Stimulated activated CD4-positive, alpha-beta T cell treated with anti-CD3 and anti-CD28 coated beads, Interleukin-15, amount 100 ng/mL, for 48 hours (primary cell): ENCODE measurements around the gene RIC8A.
A peak's percentile ranks its signal among the peaks of the same experiment; 100 is the strongest.
"Not testable (repeated sequence)": the region's sequence is repeated elsewhere in the genome, so short reads cannot be mapped to it uniquely, and the experiment has no call there.

ENCODE experiments used
- DNase-seq, 2 donors: peaks; one replicate each; pipeline ENCODE4 v3.0.0-alpha.2; 2020; ENCODE audit warnings: low read depth in 2 of 2

RIC8A gene

DNA sequence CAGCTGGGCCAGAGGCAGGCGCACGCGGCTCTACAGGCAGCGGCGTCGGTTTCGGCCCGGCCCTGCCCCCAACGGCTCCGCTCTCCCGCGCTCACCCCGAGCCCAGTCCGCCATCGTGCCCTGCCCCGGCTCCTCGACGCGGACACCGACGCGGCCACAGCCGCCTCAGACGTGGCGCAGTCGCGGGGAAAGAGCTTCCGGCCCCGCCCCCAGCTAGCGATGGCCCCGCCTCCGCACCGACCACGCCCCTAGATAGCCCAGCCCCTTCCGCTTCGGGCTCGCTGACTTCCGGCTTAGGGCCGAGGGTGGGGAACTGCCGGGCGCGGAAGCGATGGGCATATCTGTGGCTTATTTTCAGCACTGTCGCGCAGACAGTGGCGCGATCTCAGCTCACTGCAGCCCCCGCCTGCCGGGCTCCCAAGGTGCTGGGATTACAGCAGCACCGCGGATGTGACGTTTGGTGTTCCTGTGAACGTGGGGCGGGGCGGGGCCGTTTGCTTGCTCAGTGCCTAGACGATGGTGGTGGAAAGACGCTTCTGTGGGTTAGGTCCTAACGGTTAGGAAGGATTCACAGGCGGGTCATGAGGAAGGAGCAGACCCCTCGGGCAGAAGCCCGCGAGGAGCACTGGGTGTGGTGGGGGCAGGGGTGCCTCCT is at the start of gene RIC8A, which contains the start of gene BET1L:
TSS of gene RIC8A (plus strand) at position 501 of the 655 bp plus-strand sequence. CDS start 1,147 bp downstream, outside the sequence.
TSS of gene BET1L (minus strand) at position 192 of the 655 bp plus-strand sequence. CDS start at position 114, 78 bp downstream.
- peak; percentile 95 to 97 for DNase-seq

DNA sequence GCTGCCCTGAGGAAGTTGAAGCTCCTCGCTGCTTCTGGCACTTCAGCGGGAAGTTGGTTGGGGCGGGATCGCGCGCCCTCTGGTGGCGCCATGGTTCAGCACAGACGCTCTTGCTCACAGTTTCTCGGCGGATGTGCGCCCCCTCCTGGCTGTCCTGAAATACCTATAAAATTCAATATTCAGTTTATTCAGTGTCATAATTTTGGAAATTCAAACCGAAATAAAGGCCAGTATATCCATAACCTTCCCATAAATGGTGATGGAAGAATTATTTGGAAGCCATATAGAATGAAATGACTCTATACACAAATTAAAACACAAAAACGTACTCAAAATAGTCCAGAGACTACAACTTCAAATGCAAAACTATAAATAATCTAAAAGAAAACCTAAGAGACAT is 27.3 kb upstream of the RIC8A start:
- DNase-seq = not testable (repeated sequence)

DNA sequence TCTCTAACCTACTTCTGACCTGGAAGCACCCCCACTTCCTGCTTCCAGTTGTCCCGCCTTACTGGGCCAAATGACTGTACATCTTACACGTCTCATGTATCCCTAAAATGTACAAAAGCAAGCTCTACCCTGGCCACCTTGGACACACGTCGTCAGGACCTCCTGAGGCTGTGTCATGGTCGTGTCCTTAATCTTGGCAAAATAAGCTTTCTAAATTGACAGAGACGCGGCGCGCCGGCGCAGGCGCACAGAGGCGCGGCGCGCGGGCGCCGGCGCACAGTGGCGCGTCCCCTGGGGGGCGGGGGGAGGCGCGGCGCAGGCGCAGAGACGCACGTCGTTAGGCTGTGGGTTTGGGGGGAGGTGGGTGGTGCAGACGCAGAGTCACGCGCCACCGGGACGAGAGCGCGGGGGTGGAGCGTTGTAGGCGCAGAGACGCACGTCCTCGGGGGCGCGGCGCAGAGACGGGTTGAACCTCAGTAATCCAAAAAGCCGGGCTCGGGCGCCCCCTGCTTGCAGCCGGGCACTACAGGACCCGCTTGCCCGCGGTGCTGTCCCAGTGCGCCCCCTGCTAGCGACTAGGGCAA is 18.2 kb upstream of the RIC8A start:
- not testable (repeated sequence) for DNase-seq

DNA sequence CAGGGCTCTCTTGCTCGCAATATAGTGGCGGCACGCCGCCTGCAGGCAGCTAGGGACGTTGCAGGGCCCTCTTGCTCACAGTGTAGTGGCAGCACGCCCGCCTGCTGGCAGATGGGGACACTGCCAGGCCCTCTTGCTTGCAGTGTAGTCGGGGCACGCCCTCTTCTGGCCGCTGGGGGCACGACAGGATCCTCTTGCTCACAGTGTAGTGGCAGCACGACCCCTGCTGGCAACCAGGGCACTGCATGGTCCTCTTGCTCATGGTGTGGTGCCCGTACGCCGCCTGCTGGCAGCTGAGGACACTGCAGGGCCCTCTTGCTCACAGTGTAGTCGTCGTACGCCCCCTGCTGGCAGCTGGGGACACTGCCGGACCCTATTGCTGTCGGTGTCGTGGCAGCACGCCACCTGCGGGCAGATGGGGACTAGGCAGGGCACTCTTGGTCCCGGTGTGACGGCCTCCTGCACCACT is 17.6 kb upstream of the RIC8A start:
- peak; percentile 40 to 69 for DNase-seq

DNA sequence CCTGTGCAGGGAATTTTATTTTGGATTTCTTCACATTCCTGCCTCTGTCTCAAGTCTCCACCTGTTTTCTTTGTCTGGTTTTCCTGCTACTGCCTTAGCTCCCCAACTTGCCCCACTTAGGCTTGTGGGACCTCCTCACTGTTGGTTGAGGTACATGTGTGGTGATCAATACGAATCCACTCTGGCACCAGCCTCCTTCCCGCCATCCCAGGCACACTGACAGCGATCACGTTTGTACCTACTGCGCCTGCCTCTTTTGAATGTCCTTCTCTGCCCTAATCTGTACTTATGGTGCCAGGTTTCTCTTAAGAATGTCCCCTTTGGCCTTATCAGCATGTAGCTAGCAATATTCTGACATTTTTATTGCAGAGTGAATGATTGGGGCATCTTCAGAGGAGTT is 17.0 kb upstream of the RIC8A start:
- not testable (repeated sequence) for DNase-seq

DNA sequence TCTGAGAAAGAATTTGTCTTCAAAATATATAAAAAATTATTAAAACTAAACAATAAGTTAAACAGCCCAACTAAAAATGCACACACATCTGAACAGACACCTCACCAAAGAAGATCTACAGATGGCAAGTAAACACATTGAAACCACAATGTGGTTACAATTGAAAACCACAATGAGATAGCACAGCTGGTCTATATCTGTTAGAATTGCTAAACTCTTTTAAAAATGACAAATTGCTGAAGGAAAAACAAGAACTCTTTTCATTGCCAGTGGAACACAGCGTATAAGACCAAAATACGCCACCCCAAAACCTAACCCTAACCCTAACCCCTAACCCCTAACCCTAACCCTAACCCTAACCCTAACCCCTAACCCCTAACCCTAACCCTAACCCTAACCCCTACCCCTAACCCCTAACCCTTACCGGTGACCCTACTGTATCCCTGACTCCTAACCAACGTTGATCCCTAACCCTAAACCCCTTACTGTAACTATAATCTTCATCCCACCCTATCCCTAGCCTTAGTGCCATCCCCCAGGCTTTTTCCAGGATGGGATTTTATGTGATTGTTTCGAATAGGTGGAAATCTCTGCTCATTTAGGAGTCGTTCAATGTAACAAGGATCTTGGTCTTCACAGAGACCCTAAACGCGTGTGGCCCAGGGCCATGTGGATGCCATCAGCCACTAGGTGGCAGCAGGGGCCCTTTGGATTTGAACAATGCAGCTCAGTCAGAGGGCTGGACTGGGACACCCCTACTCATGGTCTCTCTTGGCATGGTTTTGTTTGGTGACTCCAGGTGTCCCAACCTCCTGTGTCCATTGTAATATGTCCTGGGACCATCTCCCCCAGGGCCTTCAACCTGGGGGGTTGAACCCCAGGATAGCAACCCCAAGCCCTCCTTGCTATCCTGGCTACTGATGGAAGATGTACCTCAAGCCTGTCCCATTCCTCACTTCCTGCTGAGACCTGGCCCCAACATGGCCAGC is 15.7 kb upstream of the RIC8A start:
- peak in 1 of 2 donors; percentile 50 for DNase-seq

DNA sequence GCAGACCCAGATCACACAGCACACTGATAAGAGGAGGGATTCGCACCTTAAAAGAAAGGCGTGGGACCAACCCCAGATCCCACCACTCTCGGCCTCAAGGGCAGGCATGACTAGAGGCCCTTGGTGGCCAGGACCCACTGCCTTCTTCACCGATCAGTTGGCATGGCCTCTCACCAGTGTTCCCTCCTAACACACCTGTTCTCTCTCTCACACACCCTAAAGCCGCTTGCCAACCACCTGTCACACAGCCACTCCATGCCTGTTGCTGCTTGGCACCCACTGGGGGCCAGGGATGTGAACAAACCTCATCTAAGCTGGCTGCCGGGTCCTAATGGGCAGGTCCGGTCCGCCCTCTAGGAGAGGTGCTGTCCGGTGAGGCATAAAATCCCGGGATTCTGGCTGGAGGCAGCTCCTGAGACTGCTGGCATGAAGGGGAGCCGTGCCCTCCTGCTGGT is 14.8 kb upstream of the RIC8A start, which contains the start of gene SCGB1C1:
TSS of gene SCGB1C1 (plus strand) at position 405 of the 455 bp plus-strand sequence. CDS start at position 427, 22 bp downstream.
- not testable (repeated sequence) for DNase-seq

DNA sequence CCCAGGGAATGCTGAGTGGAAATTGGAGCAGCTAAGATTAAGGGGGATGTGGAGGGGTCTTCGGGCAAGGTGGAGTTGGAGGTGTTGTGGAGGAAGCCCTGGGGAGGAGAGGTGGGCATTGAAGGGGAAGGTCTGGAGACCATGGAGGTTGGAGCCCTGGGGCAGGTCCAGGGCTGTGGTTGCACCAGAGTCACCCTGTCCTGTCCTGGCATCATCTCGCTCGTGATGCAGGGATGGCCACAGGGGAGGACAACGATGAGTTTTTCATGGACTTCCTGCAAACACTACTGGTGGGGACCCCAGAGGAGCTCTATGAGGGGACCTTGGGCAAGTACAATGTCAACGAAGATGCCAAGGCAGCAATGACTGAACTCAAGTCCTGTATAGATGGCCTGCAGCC is 14.0 kb upstream of the RIC8A start:
- not testable (repeated sequence) for DNase-seq

DNA sequence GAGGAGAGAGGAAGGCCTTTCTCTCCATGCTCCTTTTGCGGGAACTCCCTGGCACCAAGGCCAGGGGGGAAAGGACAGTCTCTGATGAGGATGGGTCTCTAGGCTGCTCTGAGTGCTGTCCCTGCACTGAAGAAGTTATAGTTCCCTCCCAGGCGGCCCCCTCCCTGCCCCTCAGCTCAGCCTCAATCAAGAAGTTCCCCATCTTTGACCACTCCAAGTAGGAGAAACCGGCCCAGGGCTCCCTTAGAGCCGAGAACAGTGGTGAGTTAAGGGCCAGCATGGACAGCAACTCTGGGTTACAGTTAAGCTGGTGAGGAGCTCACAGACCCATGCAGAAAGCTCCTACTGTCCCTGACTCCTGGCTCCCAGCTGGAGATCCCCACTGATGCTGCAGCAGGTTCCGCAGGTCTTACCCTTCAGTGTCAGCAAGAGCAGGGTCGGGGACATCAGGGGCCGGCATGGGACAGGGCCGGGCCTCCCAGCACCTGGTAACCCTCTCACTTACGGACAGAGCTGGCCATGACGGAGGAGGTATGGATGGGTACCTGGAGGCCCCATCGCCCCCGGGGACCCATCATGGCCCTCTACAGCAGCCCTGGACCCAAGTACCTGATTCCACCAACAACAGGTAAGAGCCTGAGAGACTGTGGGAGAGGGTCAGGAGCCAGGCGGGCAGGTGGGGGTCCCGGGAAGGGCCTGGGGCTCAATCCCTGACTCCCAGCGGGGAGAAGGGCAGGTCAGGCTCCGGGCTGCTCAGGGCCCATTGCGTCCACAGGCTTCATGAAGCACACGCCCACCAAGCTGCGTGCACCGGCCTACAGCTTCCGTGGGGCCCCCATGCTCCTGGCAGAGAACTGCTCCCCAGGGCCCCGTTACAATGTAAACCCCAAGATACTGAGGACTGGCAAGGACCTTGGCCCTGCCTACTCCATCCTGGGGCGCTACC is 10.4 kb upstream of the RIC8A start:
- no peak for DNase-seq

DNA sequence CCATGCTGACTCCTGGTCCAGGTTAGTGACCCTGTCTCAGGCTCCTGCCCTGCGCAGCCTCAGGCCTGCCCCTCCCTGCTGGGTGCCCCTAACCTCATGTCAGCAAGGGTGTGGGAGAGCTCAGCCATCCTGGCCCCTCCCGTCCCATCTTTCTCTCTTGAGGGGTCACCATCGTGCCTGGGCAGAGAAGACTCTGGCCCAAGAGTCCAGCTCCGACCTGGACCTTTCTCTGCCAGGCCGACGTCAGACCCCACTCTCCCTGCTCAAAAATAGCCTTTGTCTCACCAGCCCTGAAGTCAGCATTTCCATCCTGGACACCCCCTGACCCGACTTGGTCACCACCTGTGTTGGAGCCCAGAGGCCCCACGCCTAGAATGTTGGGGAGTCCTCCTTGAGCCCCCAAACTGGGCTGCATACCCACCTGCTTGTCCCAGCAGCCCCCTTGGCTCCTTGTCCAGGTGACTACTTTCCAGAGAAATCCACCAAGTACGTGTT is 9.7 kb upstream of the RIC8A start:
- no peak for DNase-seq

DNA sequence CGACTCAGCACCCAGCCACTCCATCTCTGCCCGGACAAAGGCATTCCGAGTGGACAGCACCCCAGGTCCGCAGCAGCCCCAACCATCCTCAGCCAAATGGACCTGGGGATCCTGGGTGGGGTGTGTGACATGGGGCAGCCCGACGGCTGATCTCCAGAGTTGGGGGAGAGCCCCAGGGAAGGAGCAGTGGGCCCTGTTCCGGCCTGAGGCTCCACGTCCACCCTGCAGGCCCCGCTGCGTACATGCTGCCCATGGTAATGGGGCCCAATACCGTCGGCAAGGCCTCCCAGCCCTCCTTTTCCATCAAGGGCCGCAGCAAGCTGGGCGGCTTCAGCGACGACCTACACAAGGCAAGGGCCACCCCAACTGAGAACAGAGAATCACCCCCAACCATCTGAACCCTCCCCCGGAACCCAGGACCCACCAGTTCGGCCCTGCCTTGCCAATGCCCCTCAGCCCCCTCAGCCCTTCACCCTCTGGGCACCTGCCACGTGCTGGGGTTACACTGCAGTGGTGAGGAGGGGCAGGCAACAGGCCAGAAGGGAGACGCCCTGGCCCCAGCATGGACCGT is 9.2 kb upstream of the RIC8A start:
- no peak for DNase-seq

DNA sequence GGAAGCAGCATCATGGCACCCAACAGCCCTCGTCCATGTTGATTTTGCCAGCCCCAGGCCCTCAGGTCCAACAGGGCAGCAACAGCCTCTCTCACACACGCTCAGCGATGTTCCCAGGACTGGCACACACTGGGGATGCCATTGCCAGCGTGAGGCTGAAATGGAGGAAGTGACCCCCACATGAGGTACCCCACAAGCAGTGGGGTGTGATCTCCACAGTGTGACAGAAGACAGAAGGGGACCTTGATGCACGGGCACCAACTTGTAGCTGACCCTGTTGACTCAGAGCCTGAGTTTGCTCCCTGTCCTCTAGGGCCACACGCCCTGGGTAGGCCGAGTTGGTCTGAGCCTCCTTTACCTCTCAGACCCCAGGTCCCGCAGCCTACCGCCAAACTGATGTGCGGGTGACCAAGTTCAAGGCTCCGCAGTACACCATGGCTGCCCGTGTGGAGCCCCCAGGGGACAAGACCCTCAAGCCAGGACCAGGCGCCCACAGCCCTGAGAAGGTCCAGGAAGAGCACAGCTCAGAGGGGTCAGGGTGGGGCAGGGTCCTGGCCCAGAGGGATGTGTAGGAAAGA is 8.4 kb upstream of the RIC8A start:
- DNase-seq = no peak

DNA sequence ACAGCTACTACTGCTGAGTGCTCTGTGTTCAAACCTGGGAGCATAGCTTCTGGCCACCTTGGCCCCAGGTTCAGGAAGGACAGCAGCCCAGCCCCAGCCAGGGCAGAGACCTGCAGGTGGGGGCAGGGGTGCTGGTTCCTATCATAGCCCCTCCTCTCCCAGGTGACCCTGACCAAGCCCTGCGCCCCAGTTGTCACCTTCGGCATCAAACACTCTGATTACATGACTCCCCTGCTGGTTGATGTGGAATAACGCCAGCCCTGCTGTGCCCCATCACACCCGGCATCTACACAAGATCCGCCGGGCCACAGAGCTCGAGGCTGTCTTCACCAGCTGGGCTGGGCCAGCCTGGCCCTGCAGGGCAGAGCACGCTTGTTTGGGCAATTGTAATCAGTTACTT is 7.7 kb upstream of the RIC8A start:
- no peak for DNase-seq

DNA sequence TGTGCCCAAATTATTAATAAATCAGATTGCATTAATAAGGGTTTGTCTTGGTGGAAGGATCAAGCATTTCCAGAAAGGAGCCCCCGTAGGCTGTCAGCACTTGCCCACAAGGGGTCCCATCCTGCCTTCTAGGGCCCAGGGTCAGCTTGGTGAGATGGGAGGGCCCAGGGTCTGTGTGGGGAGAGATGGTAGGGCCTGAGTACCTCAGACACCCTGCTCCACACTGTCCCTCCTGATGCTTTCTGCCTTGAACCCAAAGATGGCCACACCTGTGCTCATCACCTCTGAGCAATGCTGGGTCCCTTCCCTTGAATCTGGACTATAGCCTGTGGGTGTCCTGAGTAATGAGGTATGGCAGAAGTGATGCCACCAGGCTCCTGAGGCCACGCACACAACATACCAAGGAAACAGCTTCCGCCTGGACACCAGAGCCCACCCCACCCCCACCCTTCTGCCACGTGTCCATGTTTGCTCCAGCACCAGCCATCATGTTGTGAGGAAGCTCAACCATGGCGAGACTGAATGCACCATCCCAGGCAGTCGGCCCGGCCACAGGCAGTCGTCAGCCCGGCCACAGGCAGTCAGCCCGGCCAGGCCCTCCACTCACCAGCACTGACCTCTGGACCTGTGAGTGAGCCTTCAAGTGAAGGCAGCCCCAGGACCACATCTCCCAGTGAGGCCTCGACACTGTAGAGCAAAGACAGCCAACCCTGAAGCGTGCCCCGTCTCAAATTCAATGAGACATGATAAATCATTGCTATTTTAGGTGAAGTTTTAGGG is 7.1 kb upstream of the RIC8A start:
- DNase-seq = no peak

DNA sequence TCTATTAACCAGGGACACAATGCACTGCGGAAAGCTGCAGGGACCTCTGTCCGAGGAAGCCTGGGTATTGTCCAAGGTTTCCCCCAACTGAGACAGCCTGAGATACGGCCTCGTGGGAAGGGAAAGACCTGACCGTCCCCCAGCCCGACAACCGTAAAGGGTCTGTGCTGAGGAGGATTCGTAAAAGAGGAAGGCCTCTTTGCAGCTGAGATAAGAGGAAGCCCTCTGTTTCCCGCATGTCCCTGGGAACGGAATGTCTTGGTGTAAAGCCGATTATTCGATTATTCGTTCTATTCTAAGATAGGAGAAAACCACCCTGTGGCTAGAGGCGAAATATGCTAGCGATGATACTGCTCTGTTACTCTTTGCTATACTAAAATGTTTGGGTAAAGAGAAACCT is 5.5 kb upstream of the RIC8A start:
- DNase-seq = no peak

DNA sequence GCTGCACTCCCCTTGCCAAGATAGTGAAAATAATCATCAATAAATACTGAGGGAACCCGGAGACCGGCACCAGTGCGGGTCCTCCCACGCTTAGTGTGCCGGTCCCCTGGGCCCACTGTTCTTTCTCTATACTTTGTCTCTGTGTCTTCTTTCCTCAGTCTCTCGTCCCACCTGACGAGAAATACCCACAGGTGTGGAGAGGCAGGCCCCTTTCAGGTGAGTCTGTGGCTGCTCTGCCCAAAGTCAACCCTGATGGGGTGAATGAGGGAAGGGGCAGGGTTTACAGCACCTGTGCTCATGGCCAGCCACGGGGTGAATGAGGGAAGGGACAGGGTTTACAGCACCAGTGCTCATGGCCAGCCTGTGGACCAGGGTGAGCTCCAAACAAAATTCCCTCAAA is 5.0 kb upstream of the RIC8A start:
- no peak for DNase-seq

DNA sequence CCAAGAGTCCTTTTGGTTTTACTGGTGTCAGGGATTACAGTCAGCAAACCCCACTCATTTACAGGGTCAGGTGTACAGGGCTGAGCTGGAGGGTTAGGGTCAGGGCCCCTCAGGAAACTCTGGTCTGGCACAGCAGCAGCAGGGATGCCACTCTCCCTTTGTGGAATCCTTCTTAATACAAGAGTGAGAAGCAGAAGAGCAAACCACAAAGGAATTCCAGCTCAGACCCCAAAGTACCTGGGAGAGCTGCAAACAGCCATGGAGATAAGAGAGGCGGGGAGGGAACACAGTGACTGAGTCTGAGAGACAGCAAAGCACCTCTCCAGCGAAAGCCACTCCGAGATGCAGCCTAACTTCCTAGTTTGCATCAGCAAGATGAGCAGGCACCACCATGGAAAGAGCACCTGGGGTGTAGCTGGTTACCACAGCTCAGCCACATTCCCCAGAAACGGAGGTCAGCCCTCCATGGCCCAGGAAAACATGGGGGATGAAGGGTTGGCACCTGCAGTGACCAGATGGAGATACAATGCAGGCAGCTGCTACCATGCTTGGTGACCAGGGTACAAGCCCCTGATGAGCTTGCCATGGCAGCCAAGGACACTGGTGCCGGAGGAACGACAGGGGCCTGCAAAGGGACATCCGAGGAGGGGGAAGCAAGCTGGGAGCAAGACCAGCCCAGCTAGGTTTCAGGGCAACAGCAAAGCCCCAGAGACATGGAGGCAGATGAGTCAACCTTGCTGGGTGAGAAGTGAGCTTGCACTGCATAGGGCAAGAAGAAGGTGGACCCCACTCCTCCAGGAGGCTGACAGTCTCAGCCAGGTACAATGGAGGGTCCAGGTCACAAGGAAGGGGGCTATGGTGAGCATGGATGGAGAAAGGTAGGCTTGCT is 4.2 kb upstream of the RIC8A start:
- DNase-seq = no peak

DNA sequence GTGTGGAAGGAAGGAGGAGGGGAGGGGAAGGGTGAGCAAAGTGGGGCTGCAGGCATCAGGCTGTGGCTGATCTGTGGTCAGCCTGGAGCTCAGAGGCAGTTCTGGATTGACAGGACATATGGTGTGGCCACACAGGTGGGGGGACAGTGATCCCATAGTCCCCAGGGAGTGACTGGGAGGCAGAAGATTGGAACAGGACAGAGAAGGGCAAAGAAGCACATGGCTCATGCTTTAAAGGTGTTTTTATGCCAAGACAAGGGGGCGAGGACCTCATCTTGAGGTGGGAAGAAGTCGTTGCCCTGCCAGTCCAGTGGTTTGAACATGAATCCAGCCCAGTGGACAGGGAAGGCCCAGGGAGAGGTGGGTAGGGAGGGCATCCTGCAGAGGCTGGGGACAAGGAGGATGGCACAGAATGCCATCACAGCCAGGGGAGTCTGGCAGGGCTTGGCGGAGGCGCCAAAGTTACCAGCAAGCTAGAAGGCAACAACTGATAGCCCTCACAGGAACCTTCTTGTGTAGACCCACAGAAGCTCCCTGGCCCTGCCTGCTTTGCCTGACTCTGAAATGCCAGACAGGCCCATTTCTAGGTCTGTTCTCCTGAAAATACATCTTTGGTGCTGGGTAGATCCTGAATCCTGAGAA is 3.4 kb upstream of the RIC8A start:
- no peak for DNase-seq
